Lower leg skin (tissue), 3 donors: ENCODE measurements around the gene GPR161.

Experiments
- CTCF ChIP-seq, 3 donors: fragments of 450-650 bp; IDR thresholded peaks; one replicate each; pipeline ENCODE4 v1.5.1; 2016; ENCODE audit warnings: antibody characterized with exemption in 3 of 3, mild to moderate bottlenecking in 3 of 3, moderate library complexity in 2 of 3
- POLR2A ChIP-seq, 2 donors: fragments of 450-650 bp; IDR thresholded peaks; one replicate each; pipeline ENCODE4 v1.6.1; 2016 to 2017; ENCODE audit warnings: antibody characterized with exemption in 2 of 2, mild to moderate bottlenecking in 1 of 2, moderate library complexity in 1 of 2

DNA sequence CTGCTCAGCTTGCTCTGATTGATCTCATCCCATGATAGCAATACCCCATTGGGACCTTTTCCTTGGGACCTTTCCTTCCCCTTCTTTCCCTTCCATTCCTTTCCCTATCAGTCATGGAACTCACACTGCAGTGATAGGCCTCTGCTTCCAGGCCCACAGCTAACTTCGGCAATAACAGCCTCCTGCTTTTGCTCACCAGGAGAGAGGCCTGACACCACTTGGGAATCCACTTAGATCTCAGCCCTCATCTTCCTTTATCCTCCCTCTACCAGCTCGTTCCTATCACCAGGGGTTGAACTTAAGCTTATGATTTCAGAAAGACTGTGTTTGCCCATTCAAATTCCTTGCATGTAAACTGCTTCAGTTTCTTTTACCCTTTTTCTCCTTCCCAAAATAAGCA is 31.1 kb upstream of the GPR161 start:
- TF ChIP-seq CTCF (IDR thresholded peaks at IDR 0.05) (no peak), POLR2A (IDR thresholded peaks at IDR 0.05) (no peak)
